Measurements from ENCODE around the gene CYB561A3.
A peak's percentile ranks its signal among the peaks of the same experiment; 100 is the strongest.

Gene CYB561A3

GRCh38 chr11:61367406-61367805 is 5.7 kb upstream of the CYB561A3 start:
- peaks cover 57% of the 10 kb centered on the region for H3K36me3 ChIP-seq
- H3K9me3 ChIP-seq, result no peaks in the 10 kb centered on the region
- no peak overlapping the region for H3K27ac ChIP-seq
- TF ChIP-seq CTCF (IDR thresholded peaks at IDR 0.05), result no peak
- H3K4me3 ChIP-seq (ENCODE audit: low read depth in 1 of 2, low read length in 1 of 2), result no peak overlapping the region
- H3K27me3 ChIP-seq, result no peaks in the 10 kb centered on the region
- peaks cover 10 to 14% of the 10 kb centered on the region in 2 experiments for H3K4me1 ChIP-seq (ENCODE audit: control insufficient read depth in 1 of 2, insufficient read depth in 1 of 2, low read depth in 1 of 2, low read length in 1 of 2)

GRCh38 chr11:61364012-61364675 is 2.5 kb upstream of the CYB561A3 start:
- Histone ChIP-seq H3K4me3 (ENCODE audit: low read depth in 1 of 2, low read length in 1 of 2) (no peak overlapping the region), H3K27me3 (no peaks in the 10 kb centered on the region), H3K9me3 (no peaks in the 10 kb centered on the region), H3K4me1 (ENCODE audit: control insufficient read depth in 1 of 2, insufficient read depth in 1 of 2, low read depth in 1 of 2, low read length in 1 of 2) (peaks cover 24 to 27% of the 10 kb centered on the region in 2 experiments), H3K27ac (no peak overlapping the region), H3K36me3 (peaks cover 44% of the 10 kb centered on the region)
- no peak for TF ChIP-seq CTCF (IDR thresholded peaks at IDR 0.05)

- Histone ChIP-seq H3K9me3 (no peaks in the 10 kb centered on the region), H3K4me1 (ENCODE audit: control insufficient read depth in 1 of 2, insufficient read depth in 1 of 2, low read depth in 1 of 2, low read length in 1 of 2) (peaks cover 28 to 32% of the 10 kb centered on the region in 2 experiments)
- TF ChIP-seq CTCF (IDR thresholded peaks at IDR 0.05), result no peak
Measured at GRCh38 chr11:61362542-61362875, 827 bp upstream of the CYB561A3 start.

GRCh38 chr11:61361237-61361740 is 393 bp downstream of the CYB561A3 start:
- Histone ChIP-seq H3K36me3 (peaks cover 16% of the 10 kb centered on the region), H3K4me1 (ENCODE audit: control insufficient read depth in 1 of 2, insufficient read depth in 1 of 2, low read depth in 1 of 2, low read length in 1 of 2) (peaks cover 40 to 43% of the 10 kb centered on the region in 2 experiments), H3K4me3 (ENCODE audit: low read depth in 1 of 2, low read length in 1 of 2) (peak overlapping the region; percentile 96 to 99), H3K27me3 (no peaks in the 10 kb centered on the region), H3K27ac (peak overlapping the region; percentile 98), H3K9me3 (no peaks in the 10 kb centered on the region)
- no peak for TF ChIP-seq CTCF (IDR thresholded peaks at IDR 0.05)

More at GRCh38 chr11:61362542-61362875, 827 bp upstream of the CYB561A3 start:
- no peaks in the 10 kb centered on the region for H3K27me3 ChIP-seq
- H3K4me3 ChIP-seq (ENCODE audit: low read depth in 1 of 2, low read length in 1 of 2), result peak overlapping the region; percentile 96 to 99
- peaks cover 27% of the 10 kb centered on the region for H3K36me3 ChIP-seq
- H3K27ac ChIP-seq, result peak overlapping the region; percentile 98

GRCh38 chr11:61359516-61359915 is 2.2 kb downstream of the CYB561A3 start:
- H3K4me1 ChIP-seq (ENCODE audit: control insufficient read depth in 1 of 2, insufficient read depth in 1 of 2, low read depth in 1 of 2, low read length in 1 of 2), result peaks cover 40 to 43% of the 10 kb centered on the region in 2 experiments
- TF ChIP-seq CTCF (IDR thresholded peaks at IDR 0.05), result no peak
- peaks cover 4% of the 10 kb centered on the region for H3K36me3 ChIP-seq
- no peaks in the 10 kb centered on the region for H3K27me3 ChIP-seq
- no peak overlapping the region for H3K27ac ChIP-seq
- no peak overlapping the region for H3K4me3 ChIP-seq (ENCODE audit: low read depth in 1 of 2, low read length in 1 of 2)
- no peaks in the 10 kb centered on the region for H3K9me3 ChIP-seq

All from neutrophil (primary cell).